Naive thymus-derived CD4-positive, alpha-beta T cell (primary cell): ENCODE results near the gene FCN2. TPM values are rescaled to one million over a fixed set of nuclear protein-coding genes. Genes with fewer than 3 reads are reported as not detected.

Source experiments
- ATAC-seq: fragments of 150-1000 bp; cut with Tn5 transposase; 2 replicates; pipeline ENCODE4 v1.10.0; 2021; ENCODE audit warnings: mild to moderate bottlenecking, moderate library complexity
- CTCF ChIA-PET: fragments of 350-600 bp; sonication (Branson Sonifier 250); formaldehyde crosslinking; loops from one replicate; lab custom pipeline; 2021; ENCODE audit warnings: antibody characterized with exemption; lab: Charles Lee
- POLR2A ChIA-PET: fragments of 350-600 bp; sonication (Branson Sonifier 250); formaldehyde crosslinking; loops from one replicate; lab custom pipeline; 2021; ENCODE audit warnings: antibody characterized with exemption, inconsistent platforms; lab: Charles Lee
- DNase-seq, 9 donors: peaks; one replicate each; pipeline versions ENCODE4 v3.0.0 to v3.0.0-alpha.2; 2020 to 2022; ENCODE audit warnings: mixed read lengths in 1 of 9
- H3K27ac ChIP-seq: one replicate; pipeline ENCODE4 v1.7.0; 2013; ENCODE audit warnings: mild to moderate bottlenecking, low read depth, low read length, moderate library complexity
- H3K27me3 ChIP-seq, 2 donors: one replicate each; pipeline ENCODE4 v1.7.0; 2013; ENCODE audit warnings: low read length in 2 of 2, mild to moderate bottlenecking in 2 of 2, moderate library complexity in 2 of 2; ENCODE audit not compliant: control insufficient read depth in 2 of 2, insufficient read depth in 2 of 2
- H3K36me3 ChIP-seq, 3 experiments: 1 replicate in 2 of 3; 2 replicates in 1 of 3; pipeline ENCODE4 v1.7.0; 2013; ENCODE audit warnings: low read length in 3 of 3, mild to moderate bottlenecking in 3 of 3, moderate library complexity in 1 of 3; ENCODE audit not compliant: insufficient read depth in 3 of 3, control insufficient read depth in 2 of 3
- H3K4me1 ChIP-seq, 2 donors: one replicate each; pipeline ENCODE4 v1.7.0; 2013; ENCODE audit warnings: low read length in 2 of 2, mild to moderate bottlenecking in 2 of 2, moderate library complexity in 1 of 2; ENCODE audit not compliant: control insufficient read depth in 2 of 2, insufficient read depth in 2 of 2
- H3K4me3 ChIP-seq: 2 replicates; pipeline ENCODE4 v1.7.0; 2013; ENCODE audit warnings: mild to moderate bottlenecking, low read length
- H3K9me3 ChIP-seq, 3 experiments: 1 replicate in 2 of 3; 2 replicates in 1 of 3; pipeline ENCODE4 v1.7.0; 2013; ENCODE audit warnings: low read length in 3 of 3; ENCODE audit not compliant: control insufficient read depth in 2 of 3
- H3K27ac Mint-ChIP-seq, 9 donors: one replicate each; pipeline ENCODE4 v1.8.0; 2020 to 2022; ENCODE audit warnings: mixed read lengths in 9 of 9, mild to moderate bottlenecking in 8 of 9, moderate library complexity in 5 of 9, inconsistent platforms in 2 of 9
- H3K27me3 Mint-ChIP-seq, 5 donors: one replicate each; pipeline ENCODE4 v1.8.0; 2021 to 2022; ENCODE audit warnings: mixed read lengths in 5 of 5, mild to moderate bottlenecking in 1 of 5
- H3K36me3 Mint-ChIP-seq, 5 donors: one replicate each; pipeline ENCODE4 v1.8.0; 2020 to 2022; ENCODE audit warnings: mixed read lengths in 5 of 5, mild to moderate bottlenecking in 3 of 5, inconsistent platforms in 1 of 5
- H3K4me1 Mint-ChIP-seq, 7 donors: one replicate each; pipeline ENCODE4 v1.8.0; 2020 to 2022; ENCODE audit warnings: mixed read lengths in 7 of 7, mild to moderate bottlenecking in 3 of 7, inconsistent platforms in 1 of 7
- H3K4me3 Mint-ChIP-seq, 10 donors: one replicate each; pipeline ENCODE4 v1.8.0; 2020 to 2022; ENCODE audit warnings: mild to moderate bottlenecking in 10 of 10, mixed read lengths in 10 of 10, moderate library complexity in 6 of 10, inconsistent platforms in 2 of 10
- H3K9me3 Mint-ChIP-seq, 11 donors: one replicate each; pipeline ENCODE4 v1.8.0; 2020 to 2022; ENCODE audit warnings: mixed read lengths in 11 of 11, mild to moderate bottlenecking in 4 of 11, inconsistent platforms in 1 of 11, moderate library complexity in 1 of 11
- intact Hi-C, 2 donors: fragments of 100-400 bp; cut with micrococcal nuclease; formaldehyde crosslinking; loops; one replicate each; pipeline ENCODE4 v1.15.1; 2023
- polyA plus RNA-seq, 2 donors: library from polyadenylated mRNA; unstranded; fragments of 300-500 nt; fragmentation: Illumina TruSeq; gene quantifications; one replicate each; pipeline ENCODE4 v1.2.3, GENCODE V29; 2021
- total RNA-seq, 6 experiments: library from RNA in 5 of 6; stranded (reverse) in 5 of 6; gene quantifications; 1 replicate in 5 of 6; 2 replicates in 1 of 6; pipeline ENCODE4 v1.2.3 and lab custom pipeline; 2021 to 2026

Gene FCN2
- total and polyA plus RNA-seq, 7 experiments from 2014 or later: not detected

DNA sequence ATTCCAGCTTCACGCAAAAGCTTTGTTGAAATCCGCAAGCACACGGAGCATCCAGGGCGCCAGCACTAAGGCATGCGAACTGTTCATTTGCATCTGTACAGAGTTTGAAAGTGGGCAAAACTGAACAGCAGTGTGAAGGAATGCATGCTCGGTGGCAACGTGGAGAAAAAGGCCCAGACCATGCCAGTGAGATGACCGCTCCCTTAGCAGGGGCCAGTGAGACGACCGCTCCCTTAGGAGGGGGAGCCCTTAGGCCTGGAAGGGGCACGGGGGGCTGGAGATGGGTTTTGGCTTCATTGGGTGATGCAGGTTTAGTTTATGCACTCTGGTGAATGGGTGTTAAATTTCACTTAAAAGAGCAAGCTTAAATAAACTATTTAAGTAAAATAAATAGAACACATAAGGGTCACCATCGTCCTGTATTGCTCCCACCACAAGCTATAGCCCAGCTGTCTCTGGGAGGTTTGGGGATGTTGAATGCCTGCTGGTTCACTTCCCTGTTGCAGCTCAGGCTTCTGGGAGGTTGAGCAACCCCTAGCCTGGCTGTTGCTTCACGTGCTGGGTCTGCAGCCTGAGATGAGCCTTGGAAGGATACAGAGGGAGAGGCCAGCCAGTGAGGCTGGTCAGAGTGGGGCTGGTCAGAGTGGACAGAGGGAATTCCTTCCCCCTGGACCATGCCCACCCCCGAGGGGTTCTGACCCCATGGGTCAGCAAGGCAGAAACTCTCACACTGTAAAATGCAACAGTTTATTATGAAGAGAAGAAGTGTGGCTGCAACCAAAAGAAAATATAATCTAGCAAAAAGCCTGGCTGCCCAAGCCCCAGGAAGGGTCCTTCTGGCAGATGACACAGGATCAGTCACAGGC lies 41.7 kb downstream of the FCN2 start:
- Mint-ChIP-seq H3K27ac (no peak overlapping the region), H3K4me1 (peaks cover 0 to 3% (median 0%) of the 10 kb centered on the region in 7 donors), H3K27me3 (peaks cover 0 to 7% (median 0%) of the 10 kb centered on the region in 5 donors), H3K36me3 (peaks cover 0 to 3% (median 0%) of the 10 kb centered on the region in 5 donors), H3K4me3 (no peak overlapping the region), H3K9me3 (peaks cover 4 to 27% (median 6%) of the 10 kb centered on the region in 11 donors)
- ATAC-seq (peak; percentile 63), DNase-seq (no peak)
- ChIA-PET POLR2A (no interaction called here), CTCF (no interaction called here)
- Histone ChIP-seq H3K27ac (no peak overlapping the region), H3K4me1 (no peaks in the 10 kb centered on the region), H3K4me3 (no peak overlapping the region), H3K27me3 (no peaks in the 10 kb centered on the region), H3K9me3 (no peaks in the 10 kb centered on the region), H3K36me3 (no peaks in the 10 kb centered on the region)
- intact Hi-C loops: no loop called here

DNA sequence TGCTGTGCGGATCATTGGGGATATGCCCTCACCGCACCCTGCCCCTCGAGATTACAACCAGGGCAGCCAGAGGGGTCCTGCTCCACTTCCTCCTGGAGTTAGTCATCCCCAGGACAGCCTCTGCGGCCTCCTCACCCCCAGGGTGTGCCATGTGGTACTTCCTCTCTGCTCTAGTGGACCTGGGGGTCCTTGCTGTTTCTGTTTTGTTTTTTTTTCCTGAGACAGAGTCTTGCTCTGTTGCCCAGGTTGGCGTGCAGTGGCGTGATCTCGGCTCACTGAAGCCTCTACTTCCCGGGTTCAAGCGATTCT lies 42.3 kb downstream of the FCN2 start:
- Histone ChIP-seq H3K36me3 (no peaks in the 10 kb centered on the region), H3K27me3 (no peaks in the 10 kb centered on the region), H3K4me3 (no peak overlapping the region), H3K9me3 (no peaks in the 10 kb centered on the region), H3K27ac (no peak overlapping the region), H3K4me1 (no peaks in the 10 kb centered on the region)
- CTCF ChIA-PET: no interaction called here
- Mint-ChIP-seq H3K36me3 (peaks cover 0 to 3% (median 0%) of the 10 kb centered on the region in 5 donors), H3K4me1 (peaks cover 0 to 3% (median 0%) of the 10 kb centered on the region in 7 donors), H3K9me3 (peaks cover 4 to 26% (median 6%) of the 10 kb centered on the region in 11 donors), H3K27me3 (peaks cover 0 to 7% (median 0%) of the 10 kb centered on the region in 5 donors), H3K4me3 (no peak overlapping the region), H3K27ac (no peak overlapping the region)
- DNase-seq: no peak
- peak; percentile 79 for ATAC-seq
- POLR2A ChIA-PET: no interaction called here
- intact Hi-C loops: no loop called here

DNA sequence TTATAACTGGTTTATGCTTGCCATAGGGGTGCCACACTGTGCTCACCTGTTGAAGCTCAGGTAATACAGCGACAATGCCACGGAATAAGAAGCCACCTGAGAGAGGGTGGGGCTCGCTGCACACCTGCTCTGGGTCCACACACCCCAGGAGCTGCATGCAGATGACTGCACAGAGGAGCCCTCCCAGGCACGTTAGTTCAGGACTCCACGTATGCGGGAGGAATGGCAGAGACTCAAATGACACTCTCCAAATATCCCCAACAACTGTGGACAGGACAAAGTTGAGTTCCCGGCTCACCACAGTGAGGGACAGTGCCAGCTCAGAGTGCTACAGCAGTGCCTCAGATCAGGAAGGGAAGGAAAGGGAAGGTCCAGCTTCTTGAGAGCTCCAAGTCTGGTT lies 42.9 kb downstream of the FCN2 start:
- ChIA-PET CTCF (no interaction called here), POLR2A (no interaction called here)
- no peak for ATAC-seq

DNA sequence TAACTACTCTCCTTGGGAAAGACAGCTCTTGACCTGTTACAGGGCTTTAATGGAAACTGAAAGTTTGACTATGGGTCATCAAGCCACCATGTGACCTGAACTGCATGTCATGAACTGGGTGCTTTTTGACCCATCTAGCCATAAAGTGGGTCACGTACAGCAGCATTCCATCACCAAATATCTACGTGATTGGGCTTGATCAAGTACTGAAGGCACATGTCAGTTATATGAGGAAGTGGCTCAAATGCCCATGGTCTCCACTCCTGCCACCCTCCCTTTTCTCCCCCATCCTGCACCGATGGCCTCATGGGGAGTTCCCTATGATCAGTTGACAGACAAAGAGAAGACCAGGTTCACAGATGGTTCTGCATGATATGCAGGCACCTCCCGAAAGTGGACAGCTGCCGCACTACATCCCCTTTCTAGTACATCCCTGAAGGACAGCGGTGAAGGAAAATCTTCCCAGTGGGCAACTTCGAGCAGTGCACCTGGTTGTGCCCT lies 44.5 kb downstream of the FCN2 start:
- DNase-seq: no peak
- Histone ChIP-seq H3K27ac (no peak overlapping the region), H3K4me3 (no peak overlapping the region), H3K27me3 (no peaks in the 10 kb centered on the region), H3K36me3 (no peaks in the 10 kb centered on the region), H3K4me1 (no peaks in the 10 kb centered on the region), H3K9me3 (no peaks in the 10 kb centered on the region)
- POLR2A ChIA-PET: no interaction called here
- H3K9me3 Mint-ChIP-seq: peaks cover 0 to 5% (median 0%) of the 10 kb centered on the region in 11 donors
- peaks cover 0 to 2% (median 0%) of the 10 kb centered on the region in 7 donors for H3K4me1 Mint-ChIP-seq
- peaks cover 0 to 16% (median 0%) of the 10 kb centered on the region in 5 donors for H3K27me3 Mint-ChIP-seq
- no peaks in the 10 kb centered on the region for H3K36me3 Mint-ChIP-seq
- no peak overlapping the region for H3K4me3 Mint-ChIP-seq
- CTCF ChIA-PET: no interaction called here
- intact Hi-C loops: no loop called here
- ATAC-seq: peak; percentile 21
- H3K27ac Mint-ChIP-seq: no peak overlapping the region

More for the DNA sequence above, 42.9 kb downstream of the FCN2 start:
- H3K9me3 ChIP-seq: no peaks in the 10 kb centered on the region
- Mint-ChIP-seq H3K27ac (no peak overlapping the region), H3K27me3 (peaks cover 0 to 7% (median 0%) of the 10 kb centered on the region in 5 donors), H3K9me3 (peaks cover 3 to 21% (median 6%) of the 10 kb centered on the region in 11 donors), H3K36me3 (peaks cover 0 to under 1% (median 0%) of the 10 kb centered on the region in 5 donors), H3K4me1 (peaks cover 0 to 3% (median 0%) of the 10 kb centered on the region in 7 donors), H3K4me3 (no peak overlapping the region)
- H3K4me3 ChIP-seq: no peak overlapping the region
- H3K27me3 ChIP-seq: no peaks in the 10 kb centered on the region
- peak in 1 of 9 donors; percentile 3 for DNase-seq
- H3K27ac ChIP-seq: no peak overlapping the region
- no peaks in the 10 kb centered on the region for H3K36me3 ChIP-seq
- intact Hi-C loops: no loop called here
- no peaks in the 10 kb centered on the region for H3K4me1 ChIP-seq

DNA sequence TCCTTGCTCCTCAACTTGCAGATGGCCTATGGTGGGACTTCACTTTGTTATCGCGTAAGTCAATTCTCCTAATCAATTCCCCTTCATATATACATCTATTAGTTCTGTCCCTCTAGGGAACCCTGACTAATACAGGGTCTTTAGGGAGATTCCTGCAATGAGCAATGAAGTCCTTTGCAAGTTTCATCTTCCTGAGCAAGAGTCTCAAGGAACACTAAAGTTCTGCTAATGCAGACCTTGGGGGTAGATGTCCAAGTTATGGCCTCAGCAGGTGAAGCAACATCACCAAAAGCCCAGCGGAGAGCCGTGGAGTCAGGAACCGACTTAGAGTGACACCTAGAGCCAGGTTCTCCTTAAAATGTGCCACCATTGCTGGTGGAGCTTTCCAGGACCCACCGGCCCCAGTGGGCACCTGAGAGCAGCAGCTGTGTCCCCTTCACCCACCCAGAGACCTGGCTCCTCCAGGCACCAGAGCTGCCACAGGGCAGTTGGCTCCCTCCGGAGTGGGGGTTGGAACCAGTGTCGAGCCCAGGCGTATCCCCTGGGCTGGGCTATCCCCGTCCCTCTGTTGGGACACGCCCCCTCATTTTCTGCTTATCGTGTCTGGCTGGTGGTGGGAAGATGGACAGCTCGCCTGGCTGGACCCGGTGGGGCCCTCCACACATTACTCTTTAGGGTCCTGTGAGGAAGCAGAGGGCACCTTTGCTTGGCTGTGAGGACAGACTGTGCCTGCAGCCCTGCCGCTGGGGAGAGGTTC lies 48.0 kb downstream of the FCN2 start:
- peaks cover 0 to 29% (median 20%) of the 10 kb centered on the region in 5 donors for H3K27me3 Mint-ChIP-seq
- H3K4me3 Mint-ChIP-seq: no peak overlapping the region
- no peaks in the 10 kb centered on the region for H3K27me3 ChIP-seq
- DNase-seq (no peak), ATAC-seq (no peak)
- H3K4me3 ChIP-seq: no peak overlapping the region
- no peaks in the 10 kb centered on the region for H3K9me3 ChIP-seq
- no peaks in the 10 kb centered on the region for H3K4me1 ChIP-seq
- no peaks in the 10 kb centered on the region for H3K36me3 ChIP-seq
- ChIA-PET POLR2A (no interaction called here), CTCF (no interaction called here)
- intact Hi-C loops: no loop called here
- no peak overlapping the region for H3K27ac ChIP-seq
- no peak overlapping the region for H3K27ac Mint-ChIP-seq
- peaks cover 0 to 4% (median 0%) of the 10 kb centered on the region in 7 donors for H3K4me1 Mint-ChIP-seq
- H3K36me3 Mint-ChIP-seq: no peaks in the 10 kb centered on the region
- H3K9me3 Mint-ChIP-seq: peaks cover 0 to 2% (median 0%) of the 10 kb centered on the region in 11 donors

DNA sequence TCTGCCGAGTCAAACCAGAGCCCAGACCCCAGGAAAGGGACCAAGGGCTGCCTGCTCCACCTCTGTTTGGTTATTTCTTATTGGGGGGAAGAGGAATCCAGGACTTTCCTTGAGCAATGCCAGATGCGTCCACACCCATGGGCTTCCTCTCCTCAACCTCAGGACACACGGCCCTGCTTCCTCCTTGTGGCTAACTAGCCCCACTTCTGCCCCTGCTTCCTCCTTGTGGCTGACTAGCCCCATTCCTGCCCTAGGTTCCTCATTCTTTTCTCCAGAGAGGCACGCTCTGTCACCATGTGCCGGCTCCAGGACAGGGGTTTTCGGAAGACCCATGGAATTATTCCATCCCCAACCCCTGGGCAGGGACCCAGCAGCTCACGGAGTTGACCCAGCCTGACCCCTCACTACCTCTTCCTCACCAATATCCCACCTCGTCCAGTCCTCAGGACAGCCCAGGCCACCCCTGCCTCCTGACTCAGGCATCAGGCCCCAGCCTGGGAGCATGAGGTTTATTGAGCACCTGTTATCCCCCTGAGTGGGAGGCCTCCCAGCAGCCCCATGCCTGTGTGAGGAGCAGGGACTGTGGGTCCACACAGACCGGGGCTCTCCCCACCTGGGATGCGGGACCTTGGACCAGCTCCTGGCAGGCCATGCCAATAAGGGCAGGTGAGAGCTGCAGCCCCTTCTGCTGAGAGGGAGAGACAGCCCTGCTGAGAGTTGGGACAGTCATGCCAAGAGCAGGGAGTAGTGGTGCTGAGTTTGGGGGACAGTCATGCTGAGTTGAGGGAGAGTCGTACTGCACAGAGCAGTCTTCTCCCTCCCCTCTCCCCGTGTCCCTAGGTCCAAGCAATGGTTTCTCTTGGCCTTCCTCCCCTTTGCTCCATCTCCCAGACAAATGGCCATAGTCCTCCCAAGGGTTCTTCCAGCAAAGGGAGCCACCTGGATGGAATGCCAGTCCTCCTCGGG lies 48.9 kb downstream of the FCN2 start:
- Mint-ChIP-seq H3K4me3 (no peak overlapping the region), H3K36me3 (no peaks in the 10 kb centered on the region), H3K27me3 (peaks cover 0 to 34% (median 23%) of the 10 kb centered on the region in 5 donors), H3K9me3 (peaks cover 0 to 2% (median 0%) of the 10 kb centered on the region in 11 donors), H3K27ac (no peak overlapping the region), H3K4me1 (peaks cover 0 to 4% (median 0%) of the 10 kb centered on the region in 7 donors)
- Histone ChIP-seq H3K4me1 (no peaks in the 10 kb centered on the region), H3K9me3 (no peaks in the 10 kb centered on the region), H3K4me3 (no peak overlapping the region), H3K27me3 (no peaks in the 10 kb centered on the region), H3K27ac (no peak overlapping the region), H3K36me3 (no peaks in the 10 kb centered on the region)
- POLR2A ChIA-PET: no interaction called here
- ATAC-seq (peak; percentile 92), DNase-seq (no peak)
- intact Hi-C loops: no loop called here
- CTCF ChIA-PET: no interaction called here
